ENCODE data around the gene CYTH3. TPM values are rescaled to one million over a fixed set of nuclear protein-coding genes. Genes with fewer than 3 reads are reported as not detected.

CYTH3 gene
- 14.2 TPM in 2 replicates for total RNA-seq (2012; rRNA removed)
- 34.5 and 34.8 TPM in 2 replicates for polyA plus RNA-seq (2012; rRNA removed)
- polyA plus RNA-seq (2012; cell fraction: cytosol; rRNA removed) = 13.5 and 24.2 TPM in 2 replicates
- polyA plus RNA-seq (2012; cell fraction: nucleus; rRNA removed; ENCODE audit: low replicate concordance) = 74.6 and 95.8 TPM in 2 replicates
- percentile 87 among the genes with signal in this experiment for Bru-seq, nascent RNA
- percentile 93 among the genes with signal in this experiment for BruChase-seq, experiment 1, labeled RNA remaining after a 6-hour chase
- percentile 79 among the genes with signal in this experiment for BruChase-seq, experiment 2, labeled RNA remaining after a 2-hour chase
- long read RNA-seq, full-length matches to known transcripts = 34 of 71 reads
- long read RNA-seq, partial matches to known transcripts = 11 of 71 reads
- long read RNA-seq, other reads (novel, unspliced or antisense) = 26 of 71 reads

- peak within 1 kb of the TSS; percentile 90 for H2AK9ac ChIP-seq (replicated peaks; ENCODE audit: low read depth, low read length, poor library complexity)
- H3K9me1 ChIP-seq (ENCODE audit: insufficient read depth, low read length) = peaks cover 14% of the 10 kb centered on the region
- H4K5ac ChIP-seq (ENCODE audit: low read depth, low read length) = peak within 1 kb of the TSS; percentile 86
- peak within 1 kb of the TSS; percentile 76 for H2BK120ac ChIP-seq (ENCODE audit: low read depth, low read length)
- H3K9ac ChIP-seq (ENCODE audit: low read depth, low read length) = peak within 1 kb of the TSS; percentile 75
- intact Hi-C loops (cut with micrococcal nuclease) = loop anchor here (5.0 kb wide), 1 partner anchor 95 kb away; no protein-coding TSS in a partner anchor
- H3K9me3 ChIP-seq (ENCODE audit: control insufficient read depth, insufficient read depth, low read length) = no peaks in the 10 kb centered on the region
- H3K4me3 ChIP-seq (ENCODE audit: insufficient read depth, low read depth, low read length) = peak within 1 kb of the TSS; percentile 95
- peak within 1 kb of the TSS; percentile 75 for H3K27ac ChIP-seq (ENCODE audit: insufficient read depth, low read length)
- dilution Hi-C loops (cut with HindIII; ENCODE audit: low sequenced_read_pairs, unreplicated experiment) = no loop called here
- WGBS, 2 experiments (ENCODE audit: extremely low coverage in 2 of 2, insufficient read length in 1 of 2) = 12% methylated on average over 28 of the region's 67 CpGs; no CpG with 5 or more reads in 1 of the 2 experiments
- H3K56ac ChIP-seq (ENCODE audit: extremely low read depth, insufficient read depth, low read length) = peak within 1 kb of the TSS; percentile 54; the same call in 1 of the 2 replicates
- in situ Hi-C loops (cut with MboI; ENCODE audit: low sequenced_read_pairs) = no loop called here
- H4K20me1 ChIP-seq (ENCODE audit: insufficient read depth, low read length) = peaks cover 29% of the 10 kb centered on the region; the same call in 1 of the 2 replicates
- H2BK5ac ChIP-seq (ENCODE audit: low read depth, low read length, poor library complexity, severe bottlenecking) = peak within 1 kb of the TSS; percentile 62
- ATAC-seq (ENCODE audit: low read depth) = peak; percentile 96
- peak within 1 kb of the TSS; percentile 96 for H3K14ac ChIP-seq (replicated peaks; ENCODE audit: low read depth, low read length)
- peak; percentile 71 for DNase-seq
- peak within 1 kb of the TSS; percentile 91 for H3K4me2 ChIP-seq (ENCODE audit: low read depth, low read length)
- POLR2A ChIA-PET (ENCODE audit: unreplicated experiment) = no interaction called here
- H4K8ac ChIP-seq (ENCODE audit: low read depth in 2 of 2, low read length in 2 of 2) = peak within 1 kb of the TSS; percentile 79 to 91
- BruUV-seq (replicated peaks) = no TSS peak
- H2BK20ac ChIP-seq (ENCODE audit: low read depth, low read length) = peak within 1 kb of the TSS; percentile 58
- peak within 1 kb of the TSS; percentile 88 for H2AK5ac ChIP-seq (ENCODE audit: low read depth, low read length)
- H3K18ac ChIP-seq (ENCODE audit: low read depth, low read length) = peak within 1 kb of the TSS; percentile 38
- peaks cover 27 to 43% of the 10 kb centered on the region in 2 experiments for H3K79me1 ChIP-seq (ENCODE audit: low read depth in 1 of 2, low read length in 2 of 2)
- H3K4me1 ChIP-seq (ENCODE audit: control insufficient read depth, insufficient read depth, low read length) = peaks cover 14% of the 10 kb centered on the region
- no peaks in the 10 kb centered on the region for H3K27me3 ChIP-seq (ENCODE audit: control insufficient read depth, insufficient read depth, low read length)
- H3K4ac ChIP-seq (ENCODE audit: low read depth, low read length) = peak within 1 kb of the TSS; percentile 90
- no peaks in the 10 kb centered on the region for H3K36me3 ChIP-seq (ENCODE audit: control insufficient read depth, insufficient read depth, low read length)
- H2AFZ ChIP-seq (replicated peaks; ENCODE audit: low read length, poor library complexity) = peak within 1 kb of the TSS; percentile 99
- peak within 1 kb of the TSS; percentile 72 for H4K91ac ChIP-seq (ENCODE audit: insufficient read depth, low read depth, low read length)
- CTCF ChIA-PET = interaction anchor here (0.6 kb wide), 1 partner anchor 113 kb away, joined by 3 read pairs; no protein-coding TSS in a partner anchor
- H2BK15ac ChIP-seq (ENCODE audit: low read depth, low read length) = peak within 1 kb of the TSS; percentile 56; the same call in 2 of the 3 replicates
- H3K23ac ChIP-seq (ENCODE audit: low read depth, low read length) = peak within 1 kb of the TSS; percentile 76
- TF ChIP-seq POLR2A (IDR thresholded peaks at IDR 0.05; ENCODE audit: low read depth, low read length) (no peak), RCOR1 (IDR thresholded peaks at IDR 0.05; ENCODE audit: insufficient replicate concordance, low read length) (no peak), RAD21 (IDR thresholded peaks at IDR 0.05; ENCODE audit: low read length) (0 out of 2 replicates have a peak, but pooled peaks have one; percentile 11), NFE2L2 (IDR thresholded peaks at IDR 0.05; ENCODE audit: low read depth, low read length) (no peak), CHD1 (IDR thresholded peaks at IDR 0.05; ENCODE audit: low read depth, low read length) (no peak), FOS (IDR thresholded peaks at IDR 0.05; ENCODE audit: low read depth, low read length) (no peak), BHLHE40 (IDR thresholded peaks at IDR 0.05; ENCODE audit: low read depth, low read length) (peak; percentile 69), MAFK (IDR thresholded peaks at IDR 0.05; ENCODE audit: low read depth, low read length) (no peak), SMC3 (IDR thresholded peaks at IDR 0.05; ENCODE audit: low read depth, low read length) (no peak), RFX5 (IDR thresholded peaks at IDR 0.05; ENCODE audit: low read depth, low read length) (no peak), USF2 (IDR thresholded peaks at IDR 0.05; ENCODE audit: low read depth, low read length) (peak; percentile 98), CEBPB (IDR thresholded peaks at IDR 0.05; ENCODE audit: low read depth, low read length) (no peak), MAZ (IDR thresholded peaks at IDR 0.05; ENCODE audit: borderline replicate concordance, low read depth, low read length) (peak; percentile 97), CTCF (conservative IDR thresholded peaks at IDR 0.05; ENCODE audit: low read depth, low read length) (no peak)
These were observed at the start of gene CYTH3 for GRCh38 chr7:6272481-6273323. Gene CYTH3, minus strand, starts transcription at chr7:6272624. Its CDS starts 117 bp downstream, at chr7:6272507.
